ENCODE data around the gene RAB39B. TPM values are rescaled to one million over a fixed set of nuclear protein-coding genes. Genes with fewer than 3 reads are reported as not detected.
"Not testable (repeated sequence)": the region's sequence is repeated elsewhere in the genome, so short reads cannot be mapped to it uniquely, and the experiment has no call there.

Gene RAB39B, protein sequence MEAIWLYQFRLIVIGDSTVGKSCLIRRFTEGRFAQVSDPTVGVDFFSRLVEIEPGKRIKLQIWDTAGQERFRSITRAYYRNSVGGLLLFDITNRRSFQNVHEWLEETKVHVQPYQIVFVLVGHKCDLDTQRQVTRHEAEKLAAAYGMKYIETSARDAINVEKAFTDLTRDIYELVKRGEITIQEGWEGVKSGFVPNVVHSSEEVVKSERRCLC
- total RNA-seq (2014; rRNA removed; shearing (Covaris generic)): not detected in 2 replicates

- Histone ChIP-seq H3K4me3 (no peak within 1 kb of the TSS), H3K27me3 (replicated peaks) (no peaks in the 10 kb centered on the region), H3K4me1 (replicated peaks) (no peaks in the 10 kb centered on the region), H3K36me3 (no peaks in the 10 kb centered on the region), H3K9me3 (replicated peaks) (no peaks in the 10 kb centered on the region), H3K27ac (no peak within 1 kb of the TSS)
- peak; percentile 1 to 39 for DNase-seq (ENCODE audit: low read depth in 1 of 2, low spot score in 2 of 2)
These were observed at the start of gene RAB39B for GRCh38 chrX:155263854-155264628. Gene RAB39B (minus strand): TSS chrX:155264491. CDS start chrX:155264288, 203 bp downstream.

- H3K27me3 ChIP-seq (replicated peaks): no peaks in the 10 kb centered on the region
- H3K27ac ChIP-seq: no peak overlapping the region
- DNase-seq (ENCODE audit: low read depth in 1 of 2, low spot score in 2 of 2): no peak
- no peak overlapping the region for H3K4me3 ChIP-seq
- H3K36me3 ChIP-seq: no peaks in the 10 kb centered on the region
- H3K4me1 ChIP-seq (replicated peaks): no peaks in the 10 kb centered on the region
- H3K9me3 ChIP-seq (replicated peaks): no peaks in the 10 kb centered on the region
These were observed 49.5 kb upstream of the RAB39B start for GRCh38 chrX:155313766-155314165.

GRCh38 chrX:155293771-155294170, 29.5 kb upstream of the RAB39B start:
- H3K9me3 ChIP-seq (replicated peaks): no peaks in the 10 kb centered on the region
- no peaks in the 10 kb centered on the region for H3K4me1 ChIP-seq (replicated peaks)
- H3K36me3 ChIP-seq: no peaks in the 10 kb centered on the region
- H3K4me3 ChIP-seq: no peak overlapping the region
- no peak overlapping the region for H3K27ac ChIP-seq
- no peaks in the 10 kb centered on the region for H3K27me3 ChIP-seq (replicated peaks)
- no peak for DNase-seq (ENCODE audit: low read depth in 1 of 2, low spot score in 2 of 2)

DNA sequence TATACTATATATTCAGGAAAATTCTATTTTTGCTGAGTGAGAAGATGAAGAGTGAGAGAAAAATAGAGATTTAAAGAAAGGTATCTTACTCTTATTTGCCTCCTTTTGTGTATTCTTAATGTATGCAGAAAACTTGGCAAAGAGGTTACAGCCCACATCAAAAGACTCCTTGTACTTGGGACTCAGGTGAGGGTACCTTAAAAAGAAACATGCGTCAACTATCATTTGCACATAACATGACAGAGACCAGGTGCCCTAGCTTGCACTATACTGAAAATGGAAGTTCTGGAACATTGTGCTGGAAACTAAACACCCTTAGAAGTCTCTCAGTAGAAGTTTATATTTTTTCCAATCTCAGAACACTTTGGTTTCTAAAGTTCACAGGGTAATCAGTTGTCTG, 15.6 kb upstream of the RAB39B start:
- H3K4me1 ChIP-seq (replicated peaks): no peaks in the 10 kb centered on the region
- no peak for DNase-seq (ENCODE audit: low read depth in 1 of 2, low spot score in 2 of 2)
- no peaks in the 10 kb centered on the region for H3K9me3 ChIP-seq (replicated peaks)
- H3K27ac ChIP-seq: no peak overlapping the region
- H3K36me3 ChIP-seq: no peaks in the 10 kb centered on the region
- H3K4me3 ChIP-seq: no peak overlapping the region
- H3K27me3 ChIP-seq (replicated peaks): no peaks in the 10 kb centered on the region

DNA sequence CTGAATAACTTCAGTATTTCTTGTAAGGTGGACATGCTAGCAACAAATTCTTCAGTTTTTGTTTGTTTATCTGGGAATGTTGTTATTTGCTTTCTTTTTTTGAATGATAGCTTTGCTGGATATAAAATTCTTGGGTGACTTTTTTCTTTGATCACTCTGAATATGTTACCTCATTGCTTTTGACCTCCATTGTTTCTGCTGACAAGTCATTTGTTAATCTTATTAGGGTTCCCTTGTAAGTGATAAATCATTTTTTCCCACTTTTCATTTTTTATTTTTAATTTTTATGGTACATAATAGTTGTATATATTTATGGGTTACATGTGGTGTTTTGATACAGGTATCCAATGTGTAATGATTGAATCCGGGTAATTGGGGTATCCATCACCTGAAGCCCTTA, 6.7 kb upstream of the RAB39B start:
- no peaks in the 10 kb centered on the region for H3K9me3 ChIP-seq (replicated peaks)
- no peak overlapping the region for H3K27ac ChIP-seq

DNA sequence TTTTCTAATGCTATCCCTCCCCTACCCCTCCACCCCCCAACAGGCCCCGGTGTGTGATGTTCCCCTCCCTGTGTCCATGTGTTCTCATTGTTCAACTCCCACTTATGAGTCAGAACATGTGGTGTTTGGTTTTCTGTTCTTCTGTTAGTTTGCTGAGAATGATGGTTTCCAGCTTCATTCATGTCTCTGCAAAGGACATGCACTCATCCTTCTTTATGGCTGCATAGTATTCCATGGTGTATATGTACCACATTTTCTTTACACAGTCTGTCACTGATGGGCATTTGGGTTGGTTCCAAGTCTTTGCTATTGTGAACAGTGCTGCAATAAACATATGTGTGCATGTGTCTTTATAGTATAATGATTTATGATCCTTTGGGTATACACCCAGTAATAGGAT, 3.7 kb upstream of the RAB39B start:
- not testable (repeated sequence) for H3K4me1 ChIP-seq (replicated peaks); H3K36me3 ChIP-seq; H3K27ac ChIP-seq; H3K4me3 ChIP-seq; H3K27me3 ChIP-seq (replicated peaks); DNase-seq (ENCODE audit: low read depth in 1 of 2, low spot score in 2 of 2); H3K9me3 ChIP-seq (replicated peaks)

More for the DNA sequence above, 6.7 kb upstream of the RAB39B start:
- Histone ChIP-seq H3K36me3 (no peaks in the 10 kb centered on the region), H3K4me3 (no peak overlapping the region), H3K27me3 (replicated peaks) (no peaks in the 10 kb centered on the region), H3K4me1 (replicated peaks) (no peaks in the 10 kb centered on the region)
- no peak for DNase-seq (ENCODE audit: low read depth in 1 of 2, low spot score in 2 of 2)

DNA sequence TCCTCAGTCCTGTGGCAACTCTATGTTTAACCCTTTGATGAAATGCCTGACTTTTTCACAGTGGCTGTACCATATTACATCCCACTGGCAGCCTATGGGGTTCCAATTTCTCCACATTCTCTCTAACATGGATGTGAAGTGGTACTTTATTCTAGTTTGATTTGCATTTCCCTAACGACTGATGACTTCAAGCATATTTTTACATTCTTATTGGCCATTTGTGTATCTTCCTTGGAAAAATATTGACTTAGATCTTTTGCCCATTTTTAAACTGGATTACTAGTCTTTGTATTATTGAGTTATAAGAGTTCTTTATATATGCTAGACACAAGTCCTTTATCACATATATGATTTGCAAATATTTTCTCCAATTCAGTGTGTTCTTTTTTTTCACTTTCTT, 2.1 kb upstream of the RAB39B start:
- Histone ChIP-seq H3K27ac (no peak overlapping the region), H3K4me3 (no peak overlapping the region), H3K27me3 (replicated peaks) (no peaks in the 10 kb centered on the region), H3K4me1 (replicated peaks) (no peaks in the 10 kb centered on the region), H3K9me3 (replicated peaks) (no peaks in the 10 kb centered on the region), H3K36me3 (no peaks in the 10 kb centered on the region)
- DNase-seq (ENCODE audit: low read depth in 1 of 2, low spot score in 2 of 2): no peak

DNA sequence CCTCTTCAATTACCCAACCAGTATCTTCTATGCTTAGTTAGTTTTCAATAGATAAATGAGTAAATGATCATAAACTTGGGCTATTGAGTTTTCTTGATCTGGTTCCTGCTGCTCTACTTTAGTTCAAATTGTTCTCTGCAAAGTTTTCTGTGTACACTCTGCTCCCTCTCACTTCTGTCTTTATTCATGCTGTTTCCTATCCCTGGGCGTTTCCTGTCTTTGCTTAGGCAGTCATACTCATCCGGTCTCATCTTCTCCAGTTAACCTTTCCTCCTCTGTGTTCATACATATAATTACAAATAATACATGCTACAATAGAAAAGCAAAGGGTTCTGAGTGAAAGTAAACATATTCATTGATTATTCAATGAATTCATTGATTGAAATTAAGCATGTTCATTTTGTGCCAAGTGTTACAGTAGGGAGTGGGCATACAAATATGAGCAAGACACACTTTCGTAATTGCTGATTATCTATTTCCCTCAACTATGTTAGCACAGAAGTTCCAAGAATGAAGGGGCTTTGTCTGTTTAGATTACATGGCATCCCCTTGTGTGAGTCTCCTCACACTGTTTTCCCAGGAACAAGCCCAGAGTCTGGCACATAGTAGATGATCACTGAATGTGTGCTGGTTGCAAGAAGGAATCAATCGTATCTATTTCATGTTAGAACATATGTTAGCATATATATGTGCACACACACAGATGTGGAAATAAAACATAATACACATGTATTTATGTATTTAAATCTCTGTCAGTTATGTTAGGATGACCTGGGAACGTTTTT, 1.1 kb downstream of the RAB39B start:
- no peak for DNase-seq (ENCODE audit: low read depth in 1 of 2, low spot score in 2 of 2)
- no peaks in the 10 kb centered on the region for H3K36me3 ChIP-seq
- H3K9me3 ChIP-seq (replicated peaks): no peaks in the 10 kb centered on the region
- H3K4me3 ChIP-seq: no peak overlapping the region
- no peaks in the 10 kb centered on the region for H3K27me3 ChIP-seq (replicated peaks)
- H3K4me1 ChIP-seq (replicated peaks): no peaks in the 10 kb centered on the region
- no peak overlapping the region for H3K27ac ChIP-seq

GRCh38 chrX:155259752-155260151, 4.5 kb downstream of the RAB39B start:
- no peak for DNase-seq (ENCODE audit: low read depth in 1 of 2, low spot score in 2 of 2)
- Histone ChIP-seq H3K9me3 (replicated peaks) (no peaks in the 10 kb centered on the region), H3K36me3 (no peaks in the 10 kb centered on the region), H3K4me1 (replicated peaks) (no peaks in the 10 kb centered on the region), H3K4me3 (no peak overlapping the region), H3K27me3 (replicated peaks) (no peaks in the 10 kb centered on the region), H3K27ac (no peak overlapping the region)

GRCh38 chrX:155251391-155251790, 12.9 kb downstream of the RAB39B start:
- no peaks in the 10 kb centered on the region for H3K27me3 ChIP-seq (replicated peaks)
- no peaks in the 10 kb centered on the region for H3K4me1 ChIP-seq (replicated peaks)
- H3K9me3 ChIP-seq (replicated peaks): no peaks in the 10 kb centered on the region
- H3K4me3 ChIP-seq: no peak overlapping the region
- H3K27ac ChIP-seq: no peak overlapping the region
- no peak for DNase-seq (ENCODE audit: low read depth in 1 of 2, low spot score in 2 of 2)
- no peaks in the 10 kb centered on the region for H3K36me3 ChIP-seq

DNA sequence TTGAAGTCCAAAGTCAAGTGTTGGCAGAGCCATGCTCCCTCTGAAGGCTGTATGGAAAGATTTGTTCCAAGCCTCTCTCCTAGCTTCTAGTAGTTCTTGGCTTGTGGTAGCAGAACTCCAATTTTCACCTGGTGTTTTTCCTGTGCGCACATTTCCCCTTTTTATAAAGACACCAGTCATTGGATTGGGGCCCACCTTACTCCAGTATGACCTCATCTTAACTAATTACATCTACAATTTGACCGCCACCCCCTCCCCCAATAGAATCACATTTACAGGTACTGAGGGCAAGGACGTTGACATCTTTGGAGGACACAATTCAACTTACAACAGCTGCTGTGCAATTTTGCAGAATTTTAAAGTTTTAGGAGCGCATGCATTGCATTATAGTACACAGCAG, 16.8 kb downstream of the RAB39B start:
- H3K4me1 ChIP-seq (replicated peaks): no peaks in the 10 kb centered on the region
- H3K27ac ChIP-seq: no peak overlapping the region
- no peaks in the 10 kb centered on the region for H3K9me3 ChIP-seq (replicated peaks)
- H3K4me3 ChIP-seq: no peak overlapping the region
- H3K27me3 ChIP-seq (replicated peaks): no peaks in the 10 kb centered on the region
- H3K36me3 ChIP-seq: no peaks in the 10 kb centered on the region
- DNase-seq (ENCODE audit: low read depth in 1 of 2, low spot score in 2 of 2): no peak

DNA sequence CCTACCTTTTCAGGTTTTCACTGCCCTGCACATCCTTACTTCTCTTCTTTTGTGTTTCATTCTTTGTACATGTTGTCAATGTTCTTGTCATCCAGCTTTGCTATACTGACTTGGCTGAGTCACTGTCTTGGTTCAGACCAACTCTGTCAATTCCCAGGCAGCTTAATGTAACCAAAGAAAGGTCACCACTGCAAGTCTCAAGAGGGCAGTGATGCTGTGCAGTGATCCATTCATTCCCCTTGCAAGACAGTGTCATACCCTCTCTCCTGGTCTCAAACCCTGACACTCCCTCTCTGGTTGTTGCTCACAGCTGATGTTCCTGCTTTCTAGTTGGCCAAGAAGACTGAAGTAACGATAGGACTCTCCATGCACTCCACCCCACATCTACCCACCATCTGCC, 17.5 kb downstream of the RAB39B start:
- Histone ChIP-seq H3K27me3 (replicated peaks) (no peaks in the 10 kb centered on the region), H3K27ac (no peak overlapping the region), H3K9me3 (replicated peaks) (no peaks in the 10 kb centered on the region), H3K36me3 (no peaks in the 10 kb centered on the region), H3K4me1 (replicated peaks) (no peaks in the 10 kb centered on the region), H3K4me3 (no peak overlapping the region)
- DNase-seq (ENCODE audit: low read depth in 1 of 2, low spot score in 2 of 2): no peak

DNA sequence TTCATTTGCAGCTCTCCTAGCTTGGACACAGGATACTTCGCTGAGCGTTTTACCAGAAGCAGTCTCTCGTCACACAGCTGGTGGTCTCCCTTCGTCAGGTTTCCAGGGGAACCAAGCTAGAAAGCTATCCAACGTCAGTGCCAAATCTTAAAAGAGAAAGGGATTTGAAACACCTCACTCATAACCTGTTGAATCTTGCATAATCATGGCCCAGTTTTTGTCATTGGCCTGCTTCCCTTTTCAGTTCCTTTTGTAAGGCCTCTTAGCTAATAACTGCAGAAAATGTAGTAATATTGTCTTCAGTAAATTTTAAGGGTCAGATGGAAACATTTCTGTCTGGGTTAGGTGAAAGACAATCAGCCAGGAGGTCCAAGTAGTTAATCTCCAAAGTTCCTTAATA, 22.0 kb downstream of the RAB39B start:
- Histone ChIP-seq H3K4me3 (no peak overlapping the region), H3K36me3 (peaks cover 9% of the 10 kb centered on the region), H3K27ac (no peak overlapping the region), H3K9me3 (replicated peaks) (no peaks in the 10 kb centered on the region), H3K27me3 (replicated peaks) (no peaks in the 10 kb centered on the region), H3K4me1 (replicated peaks) (no peaks in the 10 kb centered on the region)
- DNase-seq (ENCODE audit: low read depth in 1 of 2, low spot score in 2 of 2): no peak

GRCh38 chrX:155237719-155238118, 26.6 kb downstream of the RAB39B start:
- no peak overlapping the region for H3K27ac ChIP-seq
- peaks cover 36% of the 10 kb centered on the region for H3K36me3 ChIP-seq
- DNase-seq (ENCODE audit: low read depth in 1 of 2, low spot score in 2 of 2): no peak
- no peak overlapping the region for H3K4me3 ChIP-seq
- no peaks in the 10 kb centered on the region for H3K4me1 ChIP-seq (replicated peaks)
- H3K9me3 ChIP-seq (replicated peaks): no peaks in the 10 kb centered on the region
- H3K27me3 ChIP-seq (replicated peaks): no peaks in the 10 kb centered on the region

All from SJSA1 (cell line).